A204.1 (cell line): Measurements from ENCODE around the gene LCE3B.
"Not testable (repeated sequence)": the region's sequence is repeated elsewhere in the genome, so short reads cannot be mapped to it uniquely, and the experiment has no call there.

Experiments
- FAIRE-seq: peaks from 2 replicates; lab custom pipeline; 2012; peaks lifted over from hg19 to GRCh38; lab: Jason Lieb, UNC

Gene LCE3B, protein sequence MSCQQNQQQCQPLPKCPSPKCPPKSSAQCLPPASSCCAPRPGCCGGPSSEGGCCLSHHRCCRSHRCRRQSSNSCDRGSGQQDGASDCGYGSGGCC

DNA sequence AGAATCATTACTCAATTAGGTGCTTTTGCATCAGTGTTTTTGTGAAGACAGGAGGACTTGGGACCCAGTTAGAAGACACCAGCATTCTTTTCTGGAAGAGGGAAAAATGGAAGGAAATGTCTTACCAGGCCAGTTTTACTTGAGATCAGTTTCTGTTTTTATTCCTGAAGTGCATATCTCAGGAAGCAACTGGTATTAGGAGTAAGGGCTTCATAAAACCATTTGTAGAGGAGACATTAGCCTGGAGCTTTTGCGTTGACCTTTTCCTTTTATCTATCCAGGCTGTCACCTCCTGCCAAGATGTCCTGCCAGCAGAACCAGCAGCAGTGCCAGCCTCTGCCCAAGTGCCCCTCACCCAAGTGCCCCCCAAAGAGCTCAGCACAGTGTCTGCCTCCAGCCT is at the start of gene LCE3B:
Gene LCE3B, plus strand, starts transcription at position 301 of the 400 bp plus-strand sequence. Its CDS starts 0 bp downstream, at position 301.
- FAIRE-seq: no peak

DNA sequence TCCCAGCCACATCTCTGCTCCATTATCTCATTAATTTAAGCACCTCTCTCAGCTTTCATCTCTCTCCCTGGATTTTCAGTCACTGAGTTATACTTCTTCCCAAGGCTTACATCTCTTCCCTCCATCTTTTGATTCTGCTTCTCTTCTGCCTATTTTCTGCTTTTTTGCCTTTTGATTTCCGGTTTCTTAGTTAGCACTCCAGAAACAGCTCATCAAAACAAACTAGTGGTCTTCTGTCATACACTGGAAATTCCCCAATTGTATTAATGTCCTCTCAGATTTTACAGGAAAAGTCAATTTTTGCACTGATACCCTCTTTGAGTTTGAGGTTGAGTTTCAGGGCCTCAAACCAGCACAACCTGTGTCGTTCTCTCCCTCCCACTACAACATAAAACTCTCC is 48.5 kb upstream of the LCE3B start:
- FAIRE-seq: no peak

DNA sequence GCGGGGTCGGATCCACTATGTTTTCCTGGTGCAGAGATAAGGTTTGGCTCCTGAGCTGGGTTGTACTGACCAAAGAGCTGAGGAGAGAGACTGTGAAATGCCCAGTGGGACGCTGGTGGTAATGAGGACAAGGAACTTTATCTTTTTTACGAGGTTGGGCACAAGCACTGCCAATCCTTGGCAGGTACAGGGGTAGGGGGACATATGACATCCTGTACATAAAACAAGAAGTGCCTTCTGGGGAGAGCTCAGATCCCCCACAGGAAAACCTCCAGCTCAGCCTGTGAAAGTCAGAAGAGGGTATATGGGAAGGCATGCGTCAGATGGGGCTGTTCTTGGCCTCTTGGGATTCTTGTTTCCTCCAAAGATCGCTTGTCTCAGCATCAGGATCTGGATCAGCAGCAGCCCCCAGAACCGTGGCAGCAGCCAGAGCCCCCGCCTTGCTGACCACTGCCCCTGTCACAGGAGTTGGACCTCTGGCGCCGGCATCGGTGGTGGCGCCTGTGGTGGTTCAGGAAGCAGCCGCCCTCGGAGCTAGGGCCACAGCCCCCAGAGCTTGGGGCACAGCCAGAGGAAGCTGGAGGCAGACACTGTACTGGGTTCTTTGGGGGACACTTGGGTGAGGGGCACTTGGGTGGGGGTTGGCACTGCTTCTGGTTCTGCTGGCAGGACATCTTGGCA is 47.9 kb upstream of the LCE3B start:
- FAIRE-seq: no peak

DNA sequence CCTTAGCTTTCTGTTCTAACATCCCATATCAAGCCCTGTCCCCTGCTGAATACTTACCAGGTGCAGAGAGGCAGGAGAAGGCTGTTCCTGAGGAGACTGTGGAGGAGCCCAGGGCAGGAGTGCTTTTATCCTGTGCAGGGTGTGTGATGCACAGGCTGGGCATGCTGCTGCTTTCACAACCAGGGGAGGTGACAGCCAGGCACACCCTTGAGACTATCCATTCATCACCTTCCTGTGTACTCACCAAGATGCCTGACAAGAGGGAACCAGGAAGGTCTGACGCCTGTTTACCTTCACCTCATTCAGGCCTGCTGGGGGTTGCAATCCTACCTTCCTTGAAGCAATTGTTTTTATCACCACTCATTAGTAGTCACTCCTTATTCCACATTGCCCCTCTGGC is 46.9 kb upstream of the LCE3B start, which contains the start of gene LCE3E:
Gene LCE3E, minus strand, starts transcription at position 100 of the 400 bp plus-strand sequence. CDS start 572 bp downstream, outside the sequence.
- FAIRE-seq: no peak

DNA sequence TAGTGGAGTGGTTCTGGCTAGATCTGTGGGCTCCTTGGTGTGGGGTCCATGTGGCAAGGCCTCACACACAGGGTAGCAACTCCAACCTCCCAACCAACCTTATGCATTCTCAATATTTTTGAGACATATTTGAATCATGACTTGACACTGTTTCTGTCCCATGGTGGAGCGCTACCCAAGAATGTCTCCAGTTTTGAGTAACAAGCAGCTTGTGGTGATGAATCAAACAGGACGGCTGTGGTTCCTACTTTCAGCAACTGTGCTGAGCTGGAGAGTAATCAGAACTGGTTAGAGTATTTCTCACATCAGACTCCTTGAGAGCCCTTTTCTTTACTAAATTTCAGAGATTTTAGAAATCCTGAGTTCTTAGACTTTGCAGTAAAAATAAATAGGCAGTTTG is 36.4 kb upstream of the LCE3B start:
- no peak for FAIRE-seq

DNA sequence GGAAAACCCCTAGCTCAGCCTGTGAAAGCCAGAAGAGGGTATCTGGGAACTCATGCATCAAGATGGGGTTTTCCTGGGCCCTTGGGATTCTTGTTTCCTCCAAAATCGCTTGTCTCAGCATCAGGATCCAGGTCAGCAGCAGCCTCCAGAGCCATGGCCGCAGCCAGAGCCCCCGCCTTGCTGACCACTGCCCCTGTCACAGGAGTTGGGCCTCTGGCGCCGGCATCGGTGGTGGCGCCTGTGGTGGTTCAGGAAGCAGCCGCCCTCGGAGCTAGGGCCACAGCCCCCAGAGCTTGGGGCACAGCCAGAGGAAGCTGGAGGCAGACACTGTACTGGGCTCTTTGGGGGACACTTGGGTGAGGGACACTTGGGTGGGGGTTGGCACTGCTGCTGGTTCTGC is 34.1 kb upstream of the LCE3B start:
- not testable (repeated sequence) for FAIRE-seq

DNA sequence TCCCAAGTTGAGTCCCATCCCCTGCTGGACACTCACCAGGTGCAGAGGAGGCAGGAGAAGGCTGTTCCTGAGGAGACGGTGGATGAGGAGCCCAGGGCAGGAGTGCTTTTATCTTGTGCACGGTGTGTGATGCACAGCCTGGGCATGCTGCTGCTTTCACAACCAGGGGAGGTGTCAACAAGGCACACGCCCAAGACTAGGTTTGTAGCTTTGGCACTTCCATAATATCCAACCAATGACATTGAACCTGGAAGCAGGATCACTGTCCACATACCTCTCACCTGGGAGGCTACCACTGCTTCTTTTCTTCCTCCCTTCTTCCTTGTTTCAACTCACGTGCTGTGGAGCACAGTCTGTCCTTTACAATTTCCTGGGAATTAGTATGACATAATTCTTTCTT is 33.2 kb upstream of the LCE3B start, which contains the start of gene LCE3D:
Gene LCE3D, minus strand, starts transcription at position 84 of the 400 bp plus-strand sequence. CDS start 580 bp downstream, outside the sequence.
- no peak for FAIRE-seq

DNA sequence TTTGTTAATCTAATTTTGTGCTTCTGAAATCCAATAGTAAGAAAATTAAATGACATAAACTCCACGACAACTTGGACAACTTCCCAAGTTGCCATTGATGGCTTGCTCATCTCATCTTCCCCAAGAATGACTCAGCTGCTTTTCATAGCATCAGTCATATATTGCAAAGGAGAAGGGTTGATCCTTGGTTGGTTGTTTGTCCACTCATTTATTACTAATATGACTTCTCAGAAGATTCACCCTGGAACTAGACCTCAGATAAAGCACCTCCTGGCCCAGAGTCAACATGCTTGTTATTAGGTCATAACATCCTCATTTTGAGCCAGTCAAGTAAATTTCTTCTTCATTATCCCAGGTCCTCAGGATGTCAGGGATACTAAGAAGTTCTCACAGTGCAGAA is 31.0 kb upstream of the LCE3B start:
- no peak for FAIRE-seq

DNA sequence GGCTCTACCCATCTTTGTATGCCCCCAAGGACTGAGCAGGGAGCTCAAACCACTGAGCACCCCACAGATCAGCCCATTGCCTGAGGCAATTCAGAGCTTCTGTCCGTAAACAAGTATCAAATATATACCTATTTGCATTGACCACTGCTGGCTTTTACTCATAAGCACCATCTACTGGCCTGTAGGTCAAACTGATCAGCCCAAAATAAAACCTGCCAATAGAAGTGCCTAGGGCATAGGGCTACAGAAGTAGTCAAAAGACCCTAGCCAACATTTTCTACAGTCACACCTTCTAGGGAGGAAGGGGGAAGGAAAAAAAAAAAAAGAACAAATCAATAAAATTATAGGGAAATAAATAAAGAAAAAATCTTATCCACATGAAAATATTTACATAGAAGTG is 28.0 kb upstream of the LCE3B start:
- FAIRE-seq: no peak

DNA sequence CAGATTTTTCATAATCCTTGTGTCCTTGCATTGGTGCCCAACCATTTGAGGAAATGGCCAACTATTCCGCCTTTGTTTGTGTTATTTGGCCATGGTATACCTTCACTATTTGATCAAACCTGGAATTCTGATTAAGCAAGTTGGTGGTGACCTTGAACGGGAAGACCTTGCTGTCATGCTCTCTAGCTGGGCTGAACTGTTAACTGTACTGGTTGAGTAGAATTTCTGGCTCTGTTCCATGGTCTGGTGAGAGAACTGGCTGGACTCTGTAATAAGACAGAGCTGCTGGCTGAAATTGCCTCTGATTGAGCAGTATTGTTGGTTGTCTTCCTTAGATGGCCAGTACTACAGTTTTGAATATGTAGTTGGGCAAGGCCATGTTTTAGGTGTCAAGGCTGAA is 16.6 kb upstream of the LCE3B start:
- FAIRE-seq: no peak

DNA sequence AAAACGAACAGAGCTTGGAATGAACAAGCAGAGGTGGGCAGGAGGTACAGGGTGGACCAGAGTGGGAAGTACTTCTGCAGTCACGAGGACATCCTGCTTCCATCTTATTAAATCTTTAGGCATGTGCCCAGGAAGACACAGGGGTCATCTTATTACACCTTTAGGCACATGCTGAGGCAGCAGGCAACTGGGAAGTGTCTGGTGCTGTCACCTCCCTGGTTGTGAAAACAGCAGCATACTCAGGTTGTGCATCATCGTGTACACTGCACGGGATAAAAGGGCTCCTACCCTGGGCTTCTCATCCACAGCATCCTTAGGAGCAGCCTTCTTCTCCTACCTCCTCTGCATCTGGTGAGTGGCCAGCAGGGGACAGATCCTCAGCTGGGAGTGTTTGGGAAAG is 13.7 kb upstream of the LCE3B start, which contains the start of gene LCE3C:
Gene LCE3C, plus strand, starts transcription at position 301 of the 400 bp plus-strand sequence. CDS start 498 bp downstream, outside the sequence.
- FAIRE-seq: no peak

DNA sequence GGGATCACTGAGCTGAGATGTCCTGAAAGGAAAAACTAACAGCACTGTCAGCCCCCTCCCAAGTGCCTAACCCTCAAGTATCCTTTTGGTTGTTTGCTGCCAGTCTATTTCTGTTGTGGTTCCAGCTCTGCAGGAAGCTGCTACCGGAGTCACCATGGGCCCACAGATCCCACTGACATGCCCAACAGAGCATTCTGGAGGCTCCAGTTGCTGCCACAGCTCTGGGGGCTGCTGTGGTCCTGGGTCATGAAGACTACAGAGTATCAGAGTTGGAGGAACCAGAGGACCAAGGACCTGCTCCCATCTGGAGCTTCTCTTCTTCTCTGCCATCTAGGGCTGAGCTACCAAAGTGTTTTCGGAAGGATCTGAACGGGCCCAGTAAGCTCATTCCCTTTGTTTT is 8.4 kb downstream of the LCE3B start:
- no peak for FAIRE-seq

DNA sequence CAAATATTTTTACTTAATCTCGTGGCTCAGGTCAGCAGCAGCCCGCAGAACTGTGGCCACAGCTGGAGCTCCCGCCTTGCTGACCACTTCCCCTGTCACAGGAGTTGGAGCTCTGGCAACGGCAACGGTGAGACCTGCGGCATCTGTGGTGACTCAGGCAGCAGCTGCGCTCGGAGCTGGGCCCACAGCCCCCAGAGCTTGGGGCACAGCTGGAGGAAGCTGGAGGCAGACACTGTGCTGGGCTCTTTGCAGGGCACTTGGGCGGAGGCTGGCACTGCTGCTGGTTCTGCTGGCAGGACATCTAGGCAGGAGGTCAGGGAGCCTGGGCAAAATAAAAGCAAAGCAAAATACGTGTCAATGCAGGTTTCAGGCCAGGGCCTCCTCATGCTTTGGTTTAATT is 9.2 kb downstream of the LCE3B start, which contains the start of gene LCE3A:
Gene LCE3A, minus strand, starts transcription at position 301 of the 400 bp plus-strand sequence. Its CDS starts 0 bp downstream, at position 301.
- no peak for FAIRE-seq

DNA sequence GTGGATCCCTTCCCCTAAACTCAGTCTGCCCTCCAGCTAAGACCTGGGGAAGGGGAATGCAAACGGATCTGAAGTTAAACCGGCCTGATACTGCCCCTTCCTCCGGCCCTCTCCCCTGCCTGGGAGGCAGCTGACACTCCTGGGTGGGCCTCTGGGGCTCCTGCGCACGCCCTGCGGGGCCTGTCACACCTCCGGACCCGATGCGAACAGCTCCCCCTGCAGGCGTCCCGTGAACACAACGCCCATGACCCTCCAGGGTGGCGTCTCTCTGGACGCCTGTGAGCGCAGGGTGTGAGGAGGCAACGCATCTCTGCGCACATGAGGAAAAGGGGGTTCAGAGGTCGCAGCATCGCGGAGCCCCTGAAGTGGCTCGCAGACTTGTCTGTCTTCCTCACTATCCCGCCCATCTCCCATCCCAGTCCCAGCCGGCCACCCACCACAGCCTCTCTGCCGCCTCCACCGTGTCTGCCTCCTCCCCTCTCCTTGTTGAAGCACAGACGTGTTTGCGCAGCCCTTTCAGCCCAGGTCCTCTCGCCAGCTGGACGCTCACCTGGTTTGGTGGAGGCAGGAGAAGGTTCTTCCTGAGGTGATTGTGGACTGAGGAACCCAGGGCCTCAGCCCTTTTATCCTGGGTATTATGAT is 9.7 kb downstream of the LCE3B start:
- FAIRE-seq: no peak

DNA sequence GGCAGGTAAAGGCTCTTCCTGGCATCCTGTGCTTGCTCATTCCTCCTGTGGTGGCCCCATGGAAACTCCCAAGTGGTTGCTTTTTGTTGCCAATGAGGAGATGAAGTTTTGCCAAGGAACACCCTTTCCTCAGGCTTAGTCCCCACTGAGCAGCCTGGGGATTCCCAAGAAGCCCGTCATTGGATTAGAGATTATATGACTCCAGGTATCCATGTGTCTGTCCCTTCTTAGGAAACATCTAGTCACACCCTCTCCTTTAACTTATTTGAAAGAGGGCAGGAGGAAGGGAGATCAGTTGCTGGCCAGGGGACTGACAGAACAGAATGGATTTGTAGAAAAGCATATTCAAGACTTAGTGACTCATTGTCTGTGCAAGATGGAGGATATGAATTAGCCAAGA is 13.1 kb downstream of the LCE3B start:
- no peak for FAIRE-seq

DNA sequence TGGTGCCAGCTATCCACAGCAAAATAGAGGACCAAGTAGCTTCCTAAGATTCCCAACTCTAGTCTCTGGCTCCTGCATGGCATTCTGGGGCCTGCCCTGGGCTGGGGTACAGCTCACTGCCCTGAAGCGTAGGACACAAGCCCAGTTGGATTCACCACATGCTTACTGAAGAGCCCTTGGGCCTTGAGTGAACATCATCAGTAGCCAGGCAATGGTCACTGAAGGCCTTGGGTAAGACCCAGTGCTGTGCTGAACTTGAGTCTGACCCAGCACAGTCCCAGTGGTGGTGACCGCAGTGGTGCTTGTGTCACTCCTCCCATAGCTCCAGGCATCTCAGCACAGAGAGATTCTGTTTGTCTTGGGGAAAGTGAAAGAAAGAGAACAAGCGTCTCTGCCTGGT is 17.0 kb downstream of the LCE3B start:
- no peak for FAIRE-seq

DNA sequence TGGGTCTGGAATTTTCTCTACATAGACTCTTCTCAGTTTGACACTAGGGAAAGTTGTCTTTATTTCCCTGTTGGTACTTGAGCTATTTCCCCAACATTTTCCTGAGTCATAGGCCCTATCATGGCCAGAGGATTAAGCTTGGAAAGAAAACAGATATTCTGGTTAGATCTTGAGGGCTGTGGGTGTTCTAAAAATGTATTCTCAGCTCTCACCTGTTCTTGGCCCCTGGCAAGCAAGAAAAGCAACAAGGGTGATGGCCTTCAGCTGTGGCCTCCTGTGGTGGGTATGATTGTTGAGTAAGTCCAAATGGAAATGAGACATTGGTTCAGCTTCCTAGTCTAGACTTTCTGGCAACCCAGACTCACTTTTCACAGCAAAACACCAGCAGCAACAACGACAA is 26.7 kb downstream of the LCE3B start:
- FAIRE-seq: no peak

DNA sequence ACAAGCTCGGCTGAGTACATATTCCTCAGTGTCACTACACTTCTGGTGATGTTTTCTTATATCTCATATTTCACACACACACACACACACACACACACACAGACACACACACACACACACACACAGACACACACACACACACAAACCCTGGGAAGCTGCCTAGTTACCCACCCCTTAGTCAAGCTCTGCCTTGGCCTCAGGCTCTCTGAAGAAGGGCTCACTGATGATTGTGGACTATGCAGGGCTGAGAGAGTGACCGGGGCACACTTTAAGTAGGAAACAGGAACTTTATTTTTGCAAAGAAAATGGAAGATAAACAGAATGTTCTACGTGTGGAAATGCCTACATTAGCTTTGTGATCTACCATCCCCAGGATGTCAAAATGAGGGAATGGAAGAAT is 30.3 kb downstream of the LCE3B start:
- FAIRE-seq: no peak

DNA sequence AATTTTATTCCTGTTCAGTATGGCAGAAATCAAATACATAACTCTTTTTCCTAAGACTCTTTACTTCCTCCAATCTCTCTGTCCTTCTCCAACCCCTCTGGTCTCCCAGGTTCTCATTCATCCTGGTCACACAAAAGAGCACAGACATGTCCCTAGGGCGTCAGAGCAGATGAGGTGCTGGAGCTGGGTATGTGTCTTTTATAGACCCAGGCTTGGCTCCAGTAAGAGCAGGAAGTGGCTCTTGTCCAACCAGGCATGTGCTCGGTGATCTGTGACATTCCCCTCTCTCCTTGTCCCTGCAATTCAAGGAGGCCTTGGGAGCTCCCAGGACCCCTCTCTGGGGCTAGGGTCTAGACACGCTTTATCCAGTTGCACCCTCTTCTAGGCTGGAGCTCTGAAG is 31.5 kb downstream of the LCE3B start:
- FAIRE-seq: no peak

DNA sequence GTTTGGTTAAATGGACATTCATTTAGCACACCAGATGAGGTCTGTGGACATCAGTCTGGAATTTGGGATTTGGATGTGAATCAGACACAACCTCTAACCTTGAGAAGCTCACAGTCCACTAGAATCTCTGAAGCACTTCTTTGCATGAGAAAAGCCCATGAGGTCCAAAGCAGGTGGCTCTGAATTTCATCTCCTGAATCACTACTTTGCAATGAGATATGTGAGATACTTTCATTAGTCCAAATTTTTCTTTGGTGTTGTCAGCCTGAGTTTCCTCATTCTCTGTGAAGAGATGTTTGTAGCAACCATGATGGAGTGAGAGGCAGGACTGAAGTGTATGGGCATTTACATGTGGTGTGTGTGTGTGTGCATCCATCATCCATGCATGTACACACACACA is 33.0 kb downstream of the LCE3B start:
- no peak for FAIRE-seq

DNA sequence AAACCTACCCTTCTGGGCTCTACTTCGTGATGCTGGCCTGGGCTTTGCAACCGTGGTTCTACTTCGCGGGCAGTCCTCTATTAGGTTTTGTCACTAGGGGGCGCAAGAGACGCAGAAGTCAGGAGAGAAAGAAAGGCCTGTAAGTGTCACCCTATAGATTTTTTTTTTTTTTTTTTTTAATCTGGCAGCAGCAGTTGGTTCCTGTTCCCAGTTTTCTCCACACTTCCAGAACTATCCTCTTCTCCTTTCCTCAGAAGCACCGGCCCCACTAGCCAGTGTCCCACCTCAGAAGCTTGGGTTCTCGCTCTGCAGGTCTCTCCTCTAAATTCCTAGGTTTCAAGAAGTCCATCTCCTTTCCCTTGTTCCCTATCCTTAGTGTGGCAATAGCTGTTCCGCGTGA is 40.5 kb downstream of the LCE3B start:
- peak; percentile 53 for FAIRE-seq

DNA sequence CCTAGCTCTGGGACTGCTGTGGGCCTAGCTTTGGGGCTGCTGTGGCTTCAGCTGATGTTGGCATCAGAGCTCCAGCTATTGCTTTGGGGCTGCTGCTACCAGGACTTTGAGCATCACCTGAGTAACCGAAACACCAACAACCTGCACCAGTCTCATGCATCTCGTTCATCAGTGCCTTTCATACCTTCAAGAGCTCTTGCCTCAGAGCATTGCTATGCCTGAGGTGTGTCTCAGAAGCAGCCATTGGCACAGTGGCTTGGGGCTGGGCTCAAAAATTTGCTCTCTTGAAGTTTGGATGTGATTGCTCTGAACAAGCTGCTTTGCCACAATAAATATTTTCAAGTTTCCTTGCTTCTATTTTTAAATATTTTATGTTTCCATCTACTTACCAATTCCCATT is 42.8 kb downstream of the LCE3B start:
- FAIRE-seq: no peak

DNA sequence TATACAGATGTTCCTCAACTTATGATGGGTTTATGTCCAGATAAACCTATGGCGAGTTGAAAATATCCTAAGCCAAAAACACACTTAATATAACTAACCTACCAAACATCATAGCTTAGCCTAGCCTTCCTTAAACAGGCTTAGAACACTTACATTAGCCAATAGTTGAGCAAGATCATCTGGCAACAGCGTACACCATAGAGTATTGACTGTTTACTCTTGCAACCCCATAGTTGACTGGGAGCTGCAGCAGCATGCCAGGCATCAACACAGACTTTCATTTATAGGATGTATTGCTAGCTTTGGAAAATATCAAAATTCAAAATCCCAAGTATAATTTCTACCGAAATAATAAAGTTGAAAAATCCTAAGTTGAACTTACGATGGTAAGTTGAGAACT is 44.1 kb downstream of the LCE3B start:
- FAIRE-seq: no peak

DNA sequence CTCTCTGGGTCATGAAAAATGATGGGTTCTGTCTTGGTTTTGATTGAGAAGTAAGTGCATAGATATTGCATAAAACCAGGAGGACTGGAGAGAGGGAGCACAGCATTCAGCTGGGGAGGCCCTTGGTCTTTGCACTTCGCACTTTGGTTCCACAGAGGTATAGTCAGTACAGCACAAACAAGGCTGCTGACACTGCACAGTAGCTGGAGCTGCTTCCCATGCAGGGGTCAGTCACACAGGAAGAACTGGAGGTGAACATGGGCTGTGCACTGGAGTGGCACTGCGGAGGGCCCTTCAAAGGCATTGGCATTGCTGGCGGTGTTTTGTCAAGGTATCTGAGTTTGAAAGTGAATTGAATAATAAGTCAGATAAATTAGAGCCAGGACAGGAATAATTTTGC is 45.0 kb downstream of the LCE3B start:
- FAIRE-seq: no peak
